Measurements from ENCODE around the gene POLR1E. TPM values are rescaled to one million over a fixed set of nuclear protein-coding genes. Genes with fewer than 3 reads are reported as not detected.

The POLR1E gene
- total and polyA plus RNA-seq, 4 donors, result 4.9 to 25.5 (median 14.4) TPM

- no peaks in the 10 kb centered on the region for H3K36me3 ChIP-seq (ENCODE audit: control insufficient read depth in 4 of 4, insufficient read depth in 3 of 4, low read depth in 1 of 4, low read length in 3 of 4)
- DNase-seq (ENCODE audit: low spot score), result peak; percentile 75
- H3K4me1 ChIP-seq (ENCODE audit: control insufficient read depth in 4 of 4, insufficient read depth in 4 of 4, low read length in 3 of 4), result peaks cover 17 to 36% (median 23%) of the 10 kb centered on the region in 4 donors
- no peaks in the 10 kb centered on the region for H3K27me3 ChIP-seq (ENCODE audit: control insufficient read depth in 4 of 4, insufficient read depth in 4 of 4, low read length in 3 of 4)
- peak overlapping the region; percentile 89 to 93 for H3K9ac ChIP-seq (ENCODE audit: low read depth in 1 of 2, low read length in 2 of 2)
- peak overlapping the region; percentile 87 to 97 for H3K27ac ChIP-seq (ENCODE audit: low read depth in 1 of 2, low read length in 2 of 2)
- H3K9me3 ChIP-seq (ENCODE audit: control insufficient read depth in 4 of 4, low read length in 3 of 4), result no peaks in the 10 kb centered on the region
- TF ChIP-seq NR2F2 (IDR thresholded peaks at IDR 0.05) (no peak), RXRA (IDR thresholded peaks at IDR 0.05) (peak in 1 of 2 donors; percentile 23), TAF1 (conservative IDR thresholded peaks at IDR 0.05) (peak; percentile 40)
- peak overlapping the region; percentile 64 to 97 (median 92) for H3K4me3 ChIP-seq (ENCODE audit: low read depth in 1 of 3, low read length in 3 of 3)
- WGBS, result under 1% methylated on average over 47 of the region's 47 CpGs
Measured at GRCh38 chr9:37464426-37465248, 21.1 kb upstream of the POLR1E start.

- DNase-seq (ENCODE audit: low spot score), result peak; percentile 97
- Histone ChIP-seq H3K27me3 (ENCODE audit: control insufficient read depth in 4 of 4, insufficient read depth in 4 of 4, low read length in 3 of 4) (no peaks in the 10 kb centered on the region), H3K4me3 (ENCODE audit: low read depth in 1 of 3, low read length in 3 of 3) (peak within 1 kb of the TSS; percentile 64 to 97 (median 92)), H3K4me1 (ENCODE audit: control insufficient read depth in 4 of 4, insufficient read depth in 4 of 4, low read length in 3 of 4) (peaks cover 14 to 36% (median 23%) of the 10 kb centered on the region in 4 donors), H3K36me3 (ENCODE audit: control insufficient read depth in 4 of 4, insufficient read depth in 3 of 4, low read depth in 1 of 4, low read length in 3 of 4) (no peaks in the 10 kb centered on the region), H3K27ac (ENCODE audit: low read depth in 1 of 2, low read length in 2 of 2) (peak within 1 kb of the TSS; percentile 87 to 97), H3K9me3 (ENCODE audit: control insufficient read depth in 4 of 4, low read length in 3 of 4) (no peaks in the 10 kb centered on the region), H3K9ac (ENCODE audit: low read depth in 1 of 2, low read length in 2 of 2) (peak within 1 kb of the TSS; percentile 89 to 93)
- TF ChIP-seq HNF4G (IDR thresholded peaks at IDR 0.05) (peak; percentile 26), ATF3 (IDR thresholded peaks at IDR 0.05) (peak; percentile 9), REST (IDR thresholded peaks at IDR 0.05) (peak; percentile 42), MAX (IDR thresholded peaks at IDR 0.05) (peak; percentile 37), TAF1 (conservative IDR thresholded peaks at IDR 0.05) (no peak), FOXA1 (IDR thresholded peaks at IDR 0.05) (peak; percentile 12), ZBTB33 (IDR thresholded peaks at IDR 0.05) (peak; percentile 14), NR2F2 (IDR thresholded peaks at IDR 0.05) (peak; percentile 44), GABPA (IDR thresholded peaks at IDR 0.05 in 1 of 2, conservative IDR thresholded peaks at IDR 0.05 in 1 of 2) (peak; percentile 78 to 92), HNF4A (conservative IDR thresholded peaks at IDR 0.05) (peak; percentile 10 to 30), SP1 (IDR thresholded peaks at IDR 0.05) (peak; percentile 100), RXRA (IDR thresholded peaks at IDR 0.05) (peak; percentile 36 to 42), RAD21 (IDR thresholded peaks at IDR 0.05) (peak in 1 of 2 donors; percentile 13), CTCF (IDR thresholded peaks at IDR 0.05; ENCODE audit: low read depth, low read length, missing input control) (no peak), JUND (IDR thresholded peaks at IDR 0.05) (peak; percentile 15 to 38), YY1 (IDR thresholded peaks at IDR 0.05) (peak; percentile 76), EGR1 (IDR thresholded peaks at IDR 0.05; ENCODE audit: low read depth in 2 of 2) (peak in 1 of 2 donors; percentile 83), FOXA2 (IDR thresholded peaks at IDR 0.05) (peak; percentile 21)
- WGBS, result under 1% methylated on average over 52 of the region's 52 CpGs
Measured at GRCh38 chr9:37465249-37466036, 20.3 kb upstream of the POLR1E start, which contains the start of gene ZBTB5. Gene ZBTB5, minus strand, starts transcription at chr9:37465450. Its CDS starts 22,899 bp downstream, at chr9:37442551.
